ENCODE data around the gene CHIC1.

Gene CHIC1

GRCh38 chrX:73562984-73563737 is at the start of gene CHIC1 (continued):
- no peak for TF ChIP-seq ZNF561 (tag by site-specific recombination; IDR thresholded peaks at IDR 0.05; ENCODE audit: borderline replicate concordance)
- 0 out of 2 replicates have a peak, but pooled peaks have one; percentile 37 for TF ChIP-seq ZFP69B (tag by site-specific recombination; IDR thresholded peaks at IDR 0.05)
- TF ChIP-seq ZSCAN16 (tag by site-specific recombination; IDR thresholded peaks at IDR 0.05), result no peak
- peak; percentile 42 for TF ChIP-seq ZNF366 (tag by site-specific recombination; conservative IDR thresholded peaks at IDR 0.05)
- no peak for TF ChIP-seq ZBTB1 (tag by site-specific recombination; IDR thresholded peaks at IDR 0.05)
- peak; percentile 61; the same call in 1 of the 2 replicates for TF ChIP-seq ZNF701 (tag by site-specific recombination; IDR thresholded peaks at IDR 0.05)
- TF ChIP-seq ZNF223 (tag by site-specific recombination; IDR thresholded peaks at IDR 0.05), result no peak
- TF ChIP-seq ZNF549 (tag by site-specific recombination; IDR thresholded peaks at IDR 0.05), result no peak
- no peak; the same call in 1 of the 2 replicates for TF ChIP-seq PRDM1 (tag by site-specific recombination; IDR thresholded peaks at IDR 0.05)
- no peak for TF ChIP-seq ZNF132 (tag by site-specific recombination; IDR thresholded peaks at IDR 0.05; ENCODE audit: borderline replicate concordance)
- TF ChIP-seq ZNF24 (tag by site-specific recombination; IDR thresholded peaks at IDR 0.05), result peak; percentile 85; the same call in 1 of the 2 replicates
- TF ChIP-seq ZSCAN18 (tag by site-specific recombination; IDR thresholded peaks at IDR 0.05), result no peak; the same call in 1 of the 2 replicates
- TF ChIP-seq BCL11B (tag by site-specific recombination; IDR thresholded peaks at IDR 0.05; ENCODE audit: low read depth), result no peak
- no peak for TF ChIP-seq ZNF416 (tag by site-specific recombination; IDR thresholded peaks at IDR 0.05)
- TF ChIP-seq ZNF335 (tag by site-specific recombination; conservative IDR thresholded peaks at IDR 0.05), result peak; percentile 77
- TF ChIP-seq ZFHX2 (tag by site-specific recombination; conservative IDR thresholded peaks at IDR 0.05), result peak; percentile 93
- TF ChIP-seq ZNF488 (tag by site-specific recombination; IDR thresholded peaks at IDR 0.05), result no peak
- TF ChIP-seq ATF2 (tag by site-specific recombination; IDR thresholded peaks at IDR 0.05; ENCODE audit: low read depth), result no peak
- no peak for TF ChIP-seq ZBTB8A (tag by site-specific recombination; IDR thresholded peaks at IDR 0.05)
- no peak for TF ChIP-seq ZNF16 (tag by site-specific recombination; IDR thresholded peaks at IDR 0.05; ENCODE audit: low read depth)
- 0 out of 2 replicates have a peak, but pooled peaks have one; percentile 12 for TF ChIP-seq ZFP3 (tag by site-specific recombination; IDR thresholded peaks at IDR 0.05; ENCODE audit: low read depth)
- 0 out of 2 replicates have a peak, but pooled peaks have one; percentile 36 for TF ChIP-seq MYNN (tag by site-specific recombination; IDR thresholded peaks at IDR 0.05; ENCODE audit: borderline replicate concordance)
- TF ChIP-seq PATZ1 (tag by site-specific recombination; IDR thresholded peaks at IDR 0.05), result peak; percentile 53; the same call in 1 of the 2 replicates
- TF ChIP-seq ZNF777 (tag by site-specific recombination; IDR thresholded peaks at IDR 0.05; ENCODE audit: borderline replicate concordance), result peak; percentile 87
- TF ChIP-seq ZNF10 (tag by site-specific recombination; IDR thresholded peaks at IDR 0.05), result no peak
- peak; percentile 87 for TF ChIP-seq YY1 (tag by site-specific recombination; IDR thresholded peaks at IDR 0.05)
- no peak for TF ChIP-seq ELK4 (IDR thresholded peaks at IDR 0.05; ENCODE audit: borderline replicate concordance, low read depth, low read length)
- no peak for TF ChIP-seq ZNF624 (tag by site-specific recombination; IDR thresholded peaks at IDR 0.05)

Data from HEK293 (cell line).